ENCODE data around the gene SEPHS1. TPM values are rescaled to one million over a fixed set of nuclear protein-coding genes. Genes with fewer than 3 reads are reported as not detected.

Gene SEPHS1
- total and polyA plus RNA-seq, 2 of the 8 experiments (the other 6 are each of a cell fraction or from before 2014, with no cell fraction given), result 270 to 683 TPM

GRCh38 chr10:13371897-13372470 is 23.9 kb upstream of the SEPHS1 start:
- no peak overlapping the region for H3K4me2 ChIP-seq (ENCODE audit: insufficient read depth in 1 of 2, low read depth in 2 of 2, low read length in 2 of 2)

More at GRCh38 chr10:13371897-13372470, 23.9 kb upstream of the SEPHS1 start:
- H4K91ac ChIP-seq (replicated peaks; ENCODE audit: insufficient read length, low read length), result no peak overlapping the region
- FAIRE-seq (peak; percentile 92), DNase-seq (ENCODE audit: low read depth in 1 of 2, low spot score in 2 of 2) (peak; percentile 57 to 72)
- no peaks in the 10 kb centered on the region for H3K27me3 ChIP-seq (replicated peaks in 1 of 4; ENCODE audit: control insufficient read depth in 3 of 4, extremely low read depth in 1 of 4, insufficient read depth in 3 of 4, low read length in 3 of 4)
- TF ChIP-seq SP1 (IDR thresholded peaks at IDR 0.05; ENCODE audit: low read depth, low read length), result no peak
- peak; percentile 99 to 100 for TF ChIP-seq RAD21 (IDR thresholded peaks at IDR 0.05 in 1 of 2, conservative IDR thresholded peaks at IDR 0.05 in 1 of 2; ENCODE audit: low read depth in 2 of 2, low read length in 2 of 2)
- TF ChIP-seq CTCF (IDR thresholded peaks at IDR 0.05; ENCODE audit: control extremely low read depth in 1 of 3, insufficient read depth in 1 of 3, low read depth in 1 of 3, low read length in 3 of 3), result peak; percentile 68 to 96 (median 91)
- 0 out of 2 replicates have a peak, but pooled peaks have one; percentile 30 for TF ChIP-seq YY1 (IDR thresholded peaks at IDR 0.05; ENCODE audit: low read depth, low read length)
- 48% methylated on average over 6 of the region's 6 CpGs; no CpG with 5 or more reads in 1 of the 2 experiments for WGBS, 2 experiments (ENCODE audit: extremely low coverage in 1 of 2, insufficient coverage in 1 of 2, insufficient read length in 1 of 2, insufficient replicate concordance in 2 of 2, low coverage in 1 of 2, low lambda C conversion rate in 2 of 2, missing lambda C conversion rate in 1 of 2)
- no peaks in the 10 kb centered on the region for H3K9me3 ChIP-seq (ENCODE audit: insufficient read depth in 2 of 2, low read depth in 1 of 2, low read length in 1 of 2)
- no peak overlapping the region for H3K23ac ChIP-seq (ENCODE audit: insufficient read length)
- H3K18ac ChIP-seq (ENCODE audit: extremely low read depth, low read length), result no peak overlapping the region; the same call in 1 of the 2 replicates
- H3K56ac ChIP-seq (replicated peaks; ENCODE audit: insufficient read length, low read depth, low read length), result no peak overlapping the region
- H2BK120ac ChIP-seq (replicated peaks; ENCODE audit: low read depth, low read length), result no peak overlapping the region
- no peaks in the 10 kb centered on the region for H4K20me1 ChIP-seq (replicated peaks in 1 of 2; ENCODE audit: control insufficient read depth in 1 of 2, insufficient read depth in 2 of 2, low read length in 2 of 2)
- H3K4me1 ChIP-seq (replicated peaks in 1 of 4; ENCODE audit: control insufficient read depth in 3 of 4, insufficient read depth in 4 of 4, low read length in 3 of 4), result no peaks in the 10 kb centered on the region
- no peak overlapping the region; the same call in 1 of the 2 replicates for H2BK5ac ChIP-seq (ENCODE audit: low read depth, low read length)
- H3K4me3 ChIP-seq (ENCODE audit: extremely low read depth in 1 of 4, insufficient read depth in 2 of 4, low read depth in 3 of 4, low read length in 4 of 4), result no peak overlapping the region
- H2AK5ac ChIP-seq (ENCODE audit: low read depth, low read length), result no peak overlapping the region
- H3K79me1 ChIP-seq (ENCODE audit: low read depth, low read length), result no peaks in the 10 kb centered on the region
- H3K9ac ChIP-seq (replicated peaks in 1 of 4; ENCODE audit: extremely low read depth in 1 of 4, low read depth in 3 of 4, low read length in 3 of 4), result no peak overlapping the region
- no peak overlapping the region for H2BK12ac ChIP-seq (ENCODE audit: low read depth, low read length)
- peak overlapping the region; percentile 68; the same call in 1 of the 2 replicates for H2AFZ ChIP-seq (ENCODE audit: low read length)
- no peaks in the 10 kb centered on the region for H3K36me3 ChIP-seq (ENCODE audit: control insufficient read depth in 2 of 4, insufficient read depth in 4 of 4, low read length in 3 of 4)
- H3K79me2 ChIP-seq (ENCODE audit: control insufficient read depth in 1 of 2, insufficient read depth in 2 of 2, low read length in 2 of 2), result no peaks in the 10 kb centered on the region
- ChIA-PET POLR2A (ENCODE audit: partially characterized antibody) (interaction anchor here (0.8 to 0.9 kb wide), 2 partner anchors 22 to 38 kb away, joined by 3 read pairs; no protein-coding TSS in a partner anchor), CTCF (ENCODE audit: partially characterized antibody) (interaction anchor here (0.6 to 8.6 kb wide), 51 partner anchors 8 to 541 kb away, joined by 3 to 147 read pairs (median 5); partner anchors contain the start of gene PRPF18)
- H2BK20ac ChIP-seq (ENCODE audit: low read length), result 0 out of 2 replicates have a peak overlapping the region, but pooled peaks have one; percentile 48
- no peak overlapping the region for H3K14ac ChIP-seq (ENCODE audit: insufficient read length)
- H3K27ac ChIP-seq (ENCODE audit: low read depth, low read length), result no peak overlapping the region
- no peak overlapping the region for H2BK15ac ChIP-seq (ENCODE audit: low read length)
- H3K23me2 ChIP-seq (ENCODE audit: low read depth, low read length), result no peaks in the 10 kb centered on the region
- H3K4ac ChIP-seq (replicated peaks; ENCODE audit: insufficient read length, low read depth, low read length), result no peak overlapping the region
- no peak overlapping the region for H4K8ac ChIP-seq (ENCODE audit: extremely low read depth, insufficient read depth, low read length)
- H4K5ac ChIP-seq (ENCODE audit: insufficient read length, low read depth, low read length), result no peak overlapping the region

All from H1 (cell line).